CD4-positive, alpha-beta T cell treated with Interleukin-2 at 100 ng/mL for 4 hours (primary cell): ENCODE data around the gene SEC24D.

ENCODE experiments used
- DNase-seq: peaks from one replicate; pipeline ENCODE4 v3.0.0-alpha.2; 2020; ENCODE audit warnings: low spot score

SEC24D gene

GRCh38 chr4:118774321-118774720 is 61.6 kb downstream of the SEC24D start:
- no peak for DNase-seq

GRCh38 chr4:118773429-118773792 is 62.5 kb downstream of the SEC24D start:
- no peak for DNase-seq

GRCh38 chr4:118772767-118773428 is 63.0 kb downstream of the SEC24D start:
- DNase-seq, result no peak

GRCh38 chr4:118772081-118772766 is 63.7 kb downstream of the SEC24D start:
- peak; percentile 61 for DNase-seq

- no peak for DNase-seq
Observed at GRCh38 chr4:118770741-118771187, 65.2 kb downstream of the SEC24D start.

GRCh38 chr4:118769161-118769560 is 66.8 kb downstream of the SEC24D start:
- no peak for DNase-seq

- DNase-seq, result no peak
Observed at GRCh38 chr4:118767109-118767508, 68.8 kb downstream of the SEC24D start.

- DNase-seq, result no peak
Observed at GRCh38 chr4:118765399-118765798, 70.5 kb downstream of the SEC24D start.

- no peak for DNase-seq
Observed at GRCh38 chr4:118762730-118763477, 73.0 kb downstream of the SEC24D start.

GRCh38 chr4:118762155-118762554 is 73.8 kb downstream of the SEC24D start:
- DNase-seq, result no peak

- DNase-seq, result no peak
Observed at GRCh38 chr4:118761397-118762016, 74.4 kb downstream of the SEC24D start.

- DNase-seq, result no peak
Observed at GRCh38 chr4:118760493-118760892, 75.4 kb downstream of the SEC24D start.

- DNase-seq, result no peak
Observed at GRCh38 chr4:118760092-118760491, 75.8 kb downstream of the SEC24D start.

GRCh38 chr4:118759481-118759880 is 76.4 kb downstream of the SEC24D start:
- DNase-seq, result no peak

- no peak for DNase-seq
Observed at GRCh38 chr4:118758293-118758692, 77.6 kb downstream of the SEC24D start.

GRCh38 chr4:118757761-118758251 is 78.1 kb downstream of the SEC24D start:
- DNase-seq, result no peak

- no peak for DNase-seq
Observed at GRCh38 chr4:118756958-118757357, 79.0 kb downstream of the SEC24D start.

- no peak for DNase-seq
Observed at GRCh38 chr4:118756429-118756828, 79.5 kb downstream of the SEC24D start.

- no peak for DNase-seq
Observed at GRCh38 chr4:118755438-118756226, 80.3 kb downstream of the SEC24D start.

GRCh38 chr4:118754890-118755289 is 81.0 kb downstream of the SEC24D start:
- DNase-seq, result no peak

- no peak for DNase-seq
Observed at GRCh38 chr4:118753685-118754084, 82.2 kb downstream of the SEC24D start.

- DNase-seq, result no peak
Observed at GRCh38 chr4:118753096-118753495, 82.8 kb downstream of the SEC24D start.
